NT2/D1 (cell line): Measurements from ENCODE around the gene SLC44A3.

Experiments
- SUZ12 ChIP-seq: IDR thresholded peaks from 2 replicates; pipeline ENCODE4 v1.6.1; 2011; ENCODE audit not compliant: insufficient read length, insufficient read depth; ENCODE audit errors: extremely low read depth
- YY1 ChIP-seq: IDR thresholded peaks from 2 replicates; pipeline ENCODE4 v1.6.1; 2011; ENCODE audit not compliant: insufficient read length, insufficient read depth

DNA sequence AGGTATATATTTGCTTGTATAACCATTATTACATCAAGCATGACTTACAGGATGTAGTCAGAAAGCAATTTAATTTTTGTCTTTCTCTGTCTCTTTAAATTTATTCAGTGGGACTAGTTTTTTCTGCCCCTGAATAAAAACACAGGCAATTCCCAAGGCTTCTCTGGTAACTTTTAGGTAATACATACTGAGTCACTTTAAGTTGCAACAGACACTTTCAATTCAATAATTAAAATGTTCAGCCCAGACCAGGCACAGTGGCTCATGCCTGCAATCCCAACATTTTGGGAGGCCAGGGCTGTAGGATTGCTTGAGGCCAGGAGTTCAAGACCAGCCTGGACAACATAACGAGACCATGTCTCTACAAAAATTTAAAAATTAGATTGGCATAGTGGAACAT lies 12.3 kb downstream of the SLC44A3 start:
- TF ChIP-seq SUZ12 (no peak), YY1 (no peak)
